ENCODE results near the gene NUTM1.

The NUTM1 gene

DNA sequence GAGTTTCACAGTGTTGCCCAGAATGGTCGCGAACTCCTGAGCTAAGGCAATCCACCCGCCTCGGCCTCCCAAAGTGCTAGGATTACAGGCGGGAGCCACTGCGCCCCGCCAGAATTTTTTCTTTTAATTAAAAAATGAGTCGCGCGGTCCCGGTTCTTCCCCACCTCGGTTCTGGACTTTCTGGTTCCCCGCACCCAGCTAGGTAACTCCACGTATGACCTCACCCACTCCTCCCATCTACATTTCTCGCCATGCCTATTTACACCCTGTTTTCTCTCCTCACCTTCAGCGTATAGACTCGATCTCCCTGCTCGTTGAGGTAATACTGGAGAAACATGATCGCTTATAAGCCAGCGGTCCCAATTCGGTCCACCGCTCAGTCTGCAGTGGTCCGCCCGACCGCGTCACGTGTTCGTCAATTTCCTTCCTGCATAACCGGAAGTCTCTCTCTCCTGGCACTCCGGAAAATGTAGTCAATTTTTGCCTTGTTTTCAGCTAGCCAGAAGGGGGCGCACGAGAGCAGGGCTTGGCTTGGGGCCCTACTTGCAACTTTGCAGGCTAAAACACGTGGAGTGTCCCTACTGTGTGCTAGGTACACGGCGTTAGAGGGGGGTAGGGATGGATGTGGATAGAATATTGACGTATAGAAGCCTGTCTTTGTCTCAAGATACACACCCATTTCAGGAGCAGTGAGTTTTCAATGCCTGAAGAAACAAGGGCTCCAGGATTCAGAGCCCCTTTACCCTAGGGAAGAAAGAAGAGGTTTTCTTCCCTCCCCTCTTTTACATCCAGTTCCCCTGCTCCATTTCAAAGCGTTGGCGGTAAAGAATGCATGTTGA is at the start of gene NUTM1, which contains the start of gene NOP10 (continued):
- TF ChIP-seq ZNF513 (tag by site-specific recombination; IDR thresholded peaks at IDR 0.05) (no peak), ZNF701 (tag by site-specific recombination; IDR thresholded peaks at IDR 0.05) (no peak), MYNN (tag by site-specific recombination; IDR thresholded peaks at IDR 0.05; ENCODE audit: borderline replicate concordance) (no peak), ZFP3 (tag by site-specific recombination; IDR thresholded peaks at IDR 0.05; ENCODE audit: low read depth) (no peak), HOXC10 (CRISPR knock-in tag; IDR thresholded peaks at IDR 0.05) (no peak), TCF7L2 (IDR thresholded peaks at IDR 0.05; ENCODE audit: borderline replicate concordance, low read depth, low read length) (no peak), ZBTB1 (tag by site-specific recombination; IDR thresholded peaks at IDR 0.05) (no peak), ZNF530 (tag by site-specific recombination; IDR thresholded peaks at IDR 0.05; ENCODE audit: low read depth) (no peak), HOXA7 (CRISPR knock-in tag; IDR thresholded peaks at IDR 0.05; ENCODE audit: borderline replicate concordance) (no peak), ZNF76 (tag by site-specific recombination; IDR thresholded peaks at IDR 0.05; ENCODE audit: borderline replicate concordance, low read depth) (peak; percentile 44; the same call in 1 of the 2 replicates), ZNF274 (IDR thresholded peaks at IDR 0.05; ENCODE audit: low read length) (no peak), ZNF274 (tag by site-specific recombination; IDR thresholded peaks at IDR 0.05; ENCODE audit: borderline replicate concordance) (no peak), MZF1 (tag by site-specific recombination; IDR thresholded peaks at IDR 0.05; ENCODE audit: borderline replicate concordance) (peak; percentile 63; the same call in 1 of the 2 replicates), ZNF391 (tag by site-specific recombination; IDR thresholded peaks at IDR 0.05; ENCODE audit: borderline replicate concordance, low read depth) (0 out of 2 replicates have a peak, but pooled peaks have one; percentile 14), TRIM28 (IDR thresholded peaks at IDR 0.05; ENCODE audit: borderline replicate concordance, low read length) (no peak), ZSCAN18 (tag by site-specific recombination; IDR thresholded peaks at IDR 0.05) (no peak), ZNF792 (tag by site-specific recombination; IDR thresholded peaks at IDR 0.05) (no peak), ZNF37A (tag by site-specific recombination; IDR thresholded peaks at IDR 0.05) (no peak), ZNF19 (tag by site-specific recombination; IDR thresholded peaks at IDR 0.05; ENCODE audit: low read depth) (no peak), ZNF266 (tag by site-specific recombination; IDR thresholded peaks at IDR 0.05; ENCODE audit: low read depth) (no peak), ZFP41 (tag by site-specific recombination; IDR thresholded peaks at IDR 0.05; ENCODE audit: borderline replicate concordance) (no peak), ZNF776 (tag by site-specific recombination; IDR thresholded peaks at IDR 0.05; ENCODE audit: borderline replicate concordance) (no peak), ZNF350 (tag by site-specific recombination; IDR thresholded peaks at IDR 0.05) (no peak), ZNF433 (tag by site-specific recombination; IDR thresholded peaks at IDR 0.05; ENCODE audit: low read depth) (no peak), ZNF311 (tag by site-specific recombination; IDR thresholded peaks at IDR 0.05; ENCODE audit: borderline replicate concordance) (no peak), BCL11B (tag by site-specific recombination; IDR thresholded peaks at IDR 0.05; ENCODE audit: low read depth) (no peak), ZBTB8A (tag by site-specific recombination; IDR thresholded peaks at IDR 0.05) (peak; percentile 72; the same call in 1 of the 2 replicates)
- TF ChIP-seq, protein P1, sequence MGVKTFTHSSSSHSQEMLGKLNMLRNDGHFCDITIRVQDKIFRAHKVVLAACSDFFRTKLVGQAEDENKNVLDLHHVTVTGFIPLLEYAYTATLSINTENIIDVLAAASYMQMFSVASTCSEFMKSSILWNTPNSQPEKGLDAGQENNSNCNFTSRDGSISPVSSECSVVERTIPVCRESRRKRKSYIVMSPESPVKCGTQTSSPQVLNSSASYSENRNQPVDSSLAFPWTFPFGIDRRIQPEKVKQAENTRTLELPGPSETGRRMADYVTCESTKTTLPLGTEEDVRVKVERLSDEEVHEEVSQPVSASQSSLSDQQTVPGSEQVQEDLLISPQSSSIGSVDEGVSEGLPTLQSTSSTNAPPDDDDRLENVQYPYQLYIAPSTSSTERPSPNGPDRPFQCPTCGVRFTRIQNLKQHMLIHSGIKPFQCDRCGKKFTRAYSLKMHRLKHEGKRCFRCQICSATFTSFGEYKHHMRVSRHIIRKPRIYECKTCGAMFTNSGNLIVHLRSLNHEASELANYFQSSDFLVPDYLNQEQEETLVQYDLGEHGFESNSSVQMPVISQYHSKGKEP (tag by site-specific recombination; IDR thresholded peaks at IDR 0.05), result peak; percentile 76
- TF ChIP-seq, protein P2, sequence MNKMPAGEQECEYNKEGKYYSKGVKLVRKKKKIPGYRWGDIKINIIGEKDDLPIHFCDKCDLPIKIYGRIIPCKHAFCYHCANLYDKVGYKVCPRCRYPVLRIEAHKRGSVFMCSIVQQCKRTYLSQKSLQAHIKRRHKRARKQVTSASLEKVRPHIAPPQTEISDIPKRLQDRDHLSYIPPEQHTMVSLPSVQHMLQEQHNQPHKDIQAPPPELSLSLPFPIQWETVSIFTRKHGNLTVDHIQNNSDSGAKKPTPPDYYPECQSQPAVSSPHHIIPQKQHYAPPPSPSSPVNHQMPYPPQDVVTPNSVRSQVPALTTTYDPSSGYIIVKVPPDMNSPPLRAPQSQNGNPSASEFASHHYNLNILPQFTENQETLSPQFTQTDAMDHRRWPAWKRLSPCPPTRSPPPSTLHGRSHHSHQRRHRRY (tag by site-specific recombination; IDR thresholded peaks at IDR 0.05), result no peak
- TF ChIP-seq, protein P3, sequence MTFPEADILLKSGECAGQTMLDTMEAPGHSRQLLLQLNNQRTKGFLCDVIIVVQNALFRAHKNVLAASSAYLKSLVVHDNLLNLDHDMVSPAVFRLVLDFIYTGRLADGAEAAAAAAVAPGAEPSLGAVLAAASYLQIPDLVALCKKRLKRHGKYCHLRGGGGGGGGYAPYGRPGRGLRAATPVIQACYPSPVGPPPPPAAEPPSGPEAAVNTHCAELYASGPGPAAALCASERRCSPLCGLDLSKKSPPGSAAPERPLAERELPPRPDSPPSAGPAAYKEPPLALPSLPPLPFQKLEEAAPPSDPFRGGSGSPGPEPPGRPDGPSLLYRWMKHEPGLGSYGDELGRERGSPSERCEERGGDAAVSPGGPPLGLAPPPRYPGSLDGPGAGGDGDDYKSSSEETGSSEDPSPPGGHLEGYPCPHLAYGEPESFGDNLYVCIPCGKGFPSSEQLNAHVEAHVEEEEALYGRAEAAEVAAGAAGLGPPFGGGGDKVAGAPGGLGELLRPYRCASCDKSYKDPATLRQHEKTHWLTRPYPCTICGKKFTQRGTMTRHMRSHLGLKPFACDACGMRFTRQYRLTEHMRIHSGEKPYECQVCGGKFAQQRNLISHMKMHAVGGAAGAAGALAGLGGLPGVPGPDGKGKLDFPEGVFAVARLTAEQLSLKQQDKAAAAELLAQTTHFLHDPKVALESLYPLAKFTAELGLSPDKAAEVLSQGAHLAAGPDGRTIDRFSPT (tag by site-specific recombination; IDR thresholded peaks at IDR 0.05), result no peak
